Activated T-cell treated with anti-CD3 and anti-CD28 coated beads, Interleukin-2, amount 50 U/mL, for 1 hour (primary cell): ENCODE measurements around the gene PBRM1.
A peak's percentile ranks its signal among the peaks of the same experiment; 100 is the strongest.
"Not testable (repeated sequence)": the region's sequence is repeated elsewhere in the genome, so short reads cannot be mapped to it uniquely, and the experiment has no call there.

Experiments
- DNase-seq: peaks from one replicate; pipeline ENCODE4 v3.0.0-alpha.2; 2020

The PBRM1 gene

GRCh38 chr3:52685709-52686691 lies at the start of gene PBRM1, which contains the start of gene GNL3:
PBRM1 (minus strand) TSS chr3:52685913.
GNL3 (plus strand) TSS chr3:52686032; CDS start chr3:52686093, 61 bp downstream.
- DNase-seq, result peak; percentile 92

GRCh38 chr3:52733256-52733891 lies 47.7 kb upstream of the PBRM1 start:
- DNase-seq, result no peak

GRCh38 chr3:52731590-52731989 lies 45.9 kb upstream of the PBRM1 start:
- no peak for DNase-seq

- DNase-seq, result no peak
Measured at GRCh38 chr3:52730681-52731080, 45.0 kb upstream of the PBRM1 start.

GRCh38 chr3:52728753-52729152 lies 43.0 kb upstream of the PBRM1 start:
- DNase-seq, result not testable (repeated sequence)

- DNase-seq, result no peak
Measured at GRCh38 chr3:52724511-52724910, 38.8 kb upstream of the PBRM1 start.

- DNase-seq, result no peak
Measured at GRCh38 chr3:52723935-52724334, 38.2 kb upstream of the PBRM1 start.

GRCh38 chr3:52722491-52722890 lies 36.8 kb upstream of the PBRM1 start:
- DNase-seq, result no peak

GRCh38 chr3:52721730-52722008 lies 36.0 kb upstream of the PBRM1 start:
- DNase-seq, result no peak

- no peak for DNase-seq
Measured at GRCh38 chr3:52721002-52721729, 35.5 kb upstream of the PBRM1 start.

GRCh38 chr3:52719618-52720017 lies 33.9 kb upstream of the PBRM1 start:
- DNase-seq, result no peak

- no peak for DNase-seq
Measured at GRCh38 chr3:52715714-52716305, 30.1 kb upstream of the PBRM1 start.

GRCh38 chr3:52714335-52715302 lies 28.9 kb upstream of the PBRM1 start:
- no peak for DNase-seq

GRCh38 chr3:52712291-52713212 lies 26.8 kb upstream of the PBRM1 start:
- no peak for DNase-seq

GRCh38 chr3:52710512-52710911 lies 24.8 kb upstream of the PBRM1 start:
- no peak for DNase-seq

GRCh38 chr3:52707585-52707984 lies 21.9 kb upstream of the PBRM1 start:
- no peak for DNase-seq

- DNase-seq, result peak; percentile 90
Measured at GRCh38 chr3:52705688-52706686, 20.3 kb upstream of the PBRM1 start, which contains the start of the genes GLT8D1 and SPCS1. GLT8D1 (minus strand) TSS chr3:52705791; CDS start chr3:52700460, 5,331 bp downstream. SPCS1 (plus strand) TSS chr3:52706106; CDS start chr3:52706247, 141 bp downstream.

GRCh38 chr3:52705438-52705687 lies 19.6 kb upstream of the PBRM1 start:
- no peak for DNase-seq
